GM12874 (cell line): ENCODE results near the gene SIAE.

ENCODE experiments used
- CTCF ChIP-seq: IDR thresholded peaks from 2 replicates; pipeline ENCODE4 v1.5.1; 2011; ENCODE audit warnings: low read depth, mild to moderate bottlenecking, control low read depth, low read length, moderate library complexity; ENCODE audit not compliant: insufficient read depth

SIAE gene, protein sequence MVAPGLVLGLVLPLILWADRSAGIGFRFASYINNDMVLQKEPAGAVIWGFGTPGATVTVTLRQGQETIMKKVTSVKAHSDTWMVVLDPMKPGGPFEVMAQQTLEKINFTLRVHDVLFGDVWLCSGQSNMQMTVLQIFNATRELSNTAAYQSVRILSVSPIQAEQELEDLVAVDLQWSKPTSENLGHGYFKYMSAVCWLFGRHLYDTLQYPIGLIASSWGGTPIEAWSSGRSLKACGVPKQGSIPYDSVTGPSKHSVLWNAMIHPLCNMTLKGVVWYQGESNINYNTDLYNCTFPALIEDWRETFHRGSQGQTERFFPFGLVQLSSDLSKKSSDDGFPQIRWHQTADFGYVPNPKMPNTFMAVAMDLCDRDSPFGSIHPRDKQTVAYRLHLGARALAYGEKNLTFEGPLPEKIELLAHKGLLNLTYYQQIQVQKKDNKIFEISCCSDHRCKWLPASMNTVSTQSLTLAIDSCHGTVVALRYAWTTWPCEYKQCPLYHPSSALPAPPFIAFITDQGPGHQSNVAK

GRCh38 chr11:124673333-124674167 lies at the start of gene SIAE, which contains the start of gene SPA17:
Gene SIAE, minus strand, starts transcription at chr11:124673739. Its CDS starts 31 bp downstream, at chr11:124673708.
Gene SPA17, plus strand, starts transcription at chr11:124673904. Its CDS starts 1,361 bp downstream, at chr11:124675265.
- no peak for TF ChIP-seq CTCF

- no peak for TF ChIP-seq CTCF
Observed at GRCh38 chr11:124722176-124722575, 48.6 kb upstream of the SIAE start.

GRCh38 chr11:124719534-124719933 lies 46.0 kb upstream of the SIAE start:
- no peak for TF ChIP-seq CTCF

DNA sequence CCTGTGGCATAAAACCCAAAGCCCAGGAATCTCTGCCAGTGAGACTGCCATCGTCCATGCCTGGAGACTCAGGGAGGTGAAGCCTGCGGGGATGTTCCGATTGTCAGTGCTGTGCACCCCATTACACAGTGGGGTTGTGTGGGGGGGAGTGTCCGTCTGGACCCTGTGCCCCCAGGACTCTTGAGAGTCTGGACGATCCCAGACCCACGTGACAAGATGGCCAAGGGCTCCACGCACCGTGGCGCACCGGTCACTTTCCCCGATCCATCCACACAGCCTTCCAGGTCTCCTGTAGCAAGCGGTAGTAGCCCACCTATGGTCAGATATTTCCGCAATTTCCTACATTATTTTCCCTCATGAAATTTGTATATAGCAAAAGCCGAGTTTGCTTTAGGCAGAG lies 45.3 kb upstream of the SIAE start:
- TF ChIP-seq CTCF = no peak

DNA sequence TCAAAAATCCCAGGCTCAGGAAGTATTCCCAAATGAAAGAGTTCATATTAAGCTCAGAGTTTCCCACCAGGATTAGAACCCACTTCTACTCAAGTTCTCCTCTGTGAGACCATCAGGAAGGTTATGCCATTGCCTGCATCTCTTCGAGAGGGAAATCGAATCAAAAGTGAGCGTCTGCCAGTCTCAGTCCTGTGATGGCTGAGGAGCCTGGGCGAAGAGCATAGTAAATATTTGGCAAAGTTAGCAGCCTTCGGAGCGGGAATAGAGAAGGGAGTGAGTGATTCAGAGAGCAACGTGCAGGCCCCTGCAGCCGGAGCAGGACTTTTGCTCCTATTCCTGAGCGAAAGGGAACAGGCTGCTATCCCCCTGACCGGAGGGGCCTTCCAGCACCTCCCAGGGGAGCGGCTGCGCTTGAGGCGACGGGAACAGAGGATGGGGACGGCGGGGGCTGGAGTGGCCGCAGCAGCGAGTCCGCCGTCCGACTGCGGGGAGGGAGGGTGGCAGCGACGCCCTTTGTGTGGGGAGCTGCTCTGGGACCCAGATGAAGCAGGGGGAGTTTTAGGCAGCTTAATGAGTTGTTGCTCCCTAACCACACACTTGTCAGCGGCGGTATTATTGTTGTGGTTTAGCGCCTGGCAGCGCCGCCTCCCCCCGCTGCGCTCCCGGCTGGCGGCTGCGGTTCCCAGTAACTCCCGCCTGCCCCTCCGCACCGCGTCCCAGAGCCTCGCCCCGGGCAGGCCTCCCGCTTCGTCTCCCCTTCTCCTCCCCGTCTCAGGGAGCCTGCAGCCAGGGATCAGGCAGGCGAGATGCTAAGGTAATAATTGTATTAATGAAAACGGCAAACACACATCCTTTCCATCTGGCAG lies 44.5 kb upstream of the SIAE start:
- TF ChIP-seq CTCF = no peak

DNA sequence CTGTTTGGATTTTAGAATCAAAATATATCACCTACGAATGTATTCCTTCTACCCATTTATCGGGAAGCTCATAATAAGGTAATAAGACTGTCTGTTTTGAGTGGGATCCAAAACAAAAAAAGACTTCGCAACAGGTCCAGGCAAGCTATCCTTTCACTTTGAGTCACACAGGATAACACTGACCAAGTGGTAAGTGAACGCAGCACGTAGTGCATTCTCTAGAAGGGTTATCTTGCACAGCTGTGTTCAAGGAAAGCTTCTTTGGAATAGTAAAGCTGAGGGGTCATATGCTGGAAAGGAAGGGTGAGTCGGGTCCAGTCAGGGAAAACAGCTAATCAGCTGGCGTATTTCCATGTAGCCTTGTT lies 43.9 kb upstream of the SIAE start:
- no peak for TF ChIP-seq CTCF
